GM12878 (cell line): ENCODE measurements around the gene ZNF18. TPM values are rescaled to one million over a fixed set of nuclear protein-coding genes. Genes with fewer than 3 reads are reported as not detected.

Source experiments
- BHLHE40 ChIP-seq, 2 experiments: fragments of 450-650 bp in 1 of 2; IDR thresholded peaks; 2 replicates each; pipeline ENCODE4 v1.6.1; 2011 to 2017; ENCODE audit warnings: low read depth in 2 of 2, borderline replicate concordance in 1 of 2, improper control_type of control experiment in 1 of 2, low read length in 1 of 2, mild to moderate bottlenecking in 1 of 2
- CBFB ChIP-seq: IDR thresholded peaks from 2 replicates; pipeline ENCODE4 v1.6.1; 2016; ENCODE audit warnings: antibody characterized with exemption, low read depth
- EED ChIP-seq: sonication (generic); IDR thresholded peaks from 2 replicates; pipeline ENCODE4 v1.6.1; 2016; ENCODE audit warnings: antibody characterized with exemption, low read depth
- FOS ChIP-seq: IDR thresholded peaks from 3 replicates; pipeline ENCODE4 v1.6.1; 2011; ENCODE audit warnings: borderline replicate concordance; ENCODE audit not compliant: insufficient read length; ENCODE audit errors: extremely low read depth
- HDAC2 ChIP-seq: fragments of 200-600 bp; sonication (generic); IDR thresholded peaks from 2 replicates; pipeline ENCODE4 v1.6.1; 2017
- JUNB ChIP-seq: IDR thresholded peaks from 2 replicates; pipeline ENCODE4 v1.6.1; 2016; ENCODE audit warnings: antibody characterized with exemption, mild to moderate bottlenecking
- MEF2A ChIP-seq: IDR thresholded peaks from 2 replicates; pipeline ENCODE4 v1.6.1; 2011; ENCODE audit warnings: low read depth, mild to moderate bottlenecking, low read length, moderate library complexity; ENCODE audit not compliant: insufficient read depth
- POU2F2 ChIP-seq: IDR thresholded peaks from 3 replicates; pipeline ENCODE4 v1.6.1; 2011; ENCODE audit warnings: low read depth, mild to moderate bottlenecking, low read length, borderline replicate concordance
- SPI1 ChIP-seq: IDR thresholded peaks from 2 replicates; pipeline ENCODE4 v1.6.1; 2011; ENCODE audit warnings: low read depth, mild to moderate bottlenecking, low read length, moderate library complexity, borderline replicate concordance; ENCODE audit not compliant: insufficient read depth
- SRF ChIP-seq, 2 experiments: IDR thresholded peaks; 2 replicates each; pipeline ENCODE4 v1.6.1; 2011; ENCODE audit warnings: low read depth in 2 of 2, low read length in 2 of 2, mild to moderate bottlenecking in 1 of 2, moderate library complexity in 1 of 2
- TCF7 ChIP-seq: IDR thresholded peaks from 2 replicates; pipeline ENCODE4 v1.6.1; 2014; ENCODE audit warnings: antibody characterized with exemption, borderline replicate concordance
- YBX1 ChIP-seq: fragments of 450-650 bp; IDR thresholded peaks from 2 replicates; pipeline ENCODE4 v1.6.1; 2016; ENCODE audit warnings: antibody characterized with exemption
- ZNF24 ChIP-seq: fragments of 450-650 bp; IDR thresholded peaks from 2 replicates; pipeline ENCODE4 v1.6.1; 2017; ENCODE audit warnings: antibody characterized with exemption, mild to moderate bottlenecking
- polyA plus RNA-seq, 11 experiments: library from polyadenylated mRNA; depleted of rRNA in 4 of 11; unstranded in 6 of 11; stranded (reverse) in 5 of 11; fragments of >200 nt; fragmentation: Nextera tagmentation in 4 of 11; fragmentation: Illumina TruSeq in 1 of 11; extraction: Ambion mirVana in 4 of 11; extraction: Trizol in 1 of 11; gene quantifications; 1 replicate in 1 of 11; 2 replicates in 10 of 11; pipeline versions ENCODE4 v1.2.1 to v1.2.3, GENCODE V29; 2011 to 2016; ENCODE audit warnings: inconsistent platforms in 2 of 11, missing spikeins in 2 of 11, low read depth in 1 of 11
- total RNA-seq, 4 experiments: library from RNA; depleted of rRNA in 3 of 4; stranded (reverse); fragments of >200 nt in 3 of 4; fragmentation: Illumina TruSeq in 1 of 4; extraction: Trizol in 1 of 4; gene quantifications; 2 replicates each; pipeline versions ENCODE4 v1.2.1 to v1.2.3, GENCODE V29; 2013 to 2021
- TF ChIP-seq, protein P1 (sequence below): IDR thresholded peaks from 2 replicates; pipeline ENCODE4 v1.6.1; 2012; ENCODE audit warnings: low read length, inconsistent platforms
- TF ChIP-seq, protein P2 (sequence below): fragments of 150-350 bp; IDR thresholded peaks from 2 replicates; pipeline ENCODE4 v1.6.1; 2014; ENCODE audit warnings: mild to moderate bottlenecking, low read depth, low read length
- TF ChIP-seq, protein P3 (sequence below): fragments of 450-650 bp; IDR thresholded peaks from 2 replicates; pipeline ENCODE4 v1.6.1; 2017; ENCODE audit warnings: borderline replicate concordance
- TF ChIP-seq, protein P4 (sequence below), 3 experiments: IDR thresholded peaks in 2 of 3; conservative IDR thresholded peaks in 1 of 3; 2 replicates each; pipeline ENCODE4 v1.5.1; 2011; ENCODE audit warnings: low read depth in 3 of 3, low read length in 3 of 3, mild to moderate bottlenecking in 3 of 3, control low read depth in 2 of 3, moderate library complexity in 2 of 3, inconsistent platforms in 1 of 3, mixed read lengths in 1 of 3; ENCODE audit not compliant: control insufficient read depth in 2 of 3, insufficient read depth in 1 of 3; ENCODE audit errors: extremely low read depth in 1 of 3
- TF ChIP-seq, protein P5 (sequence below): IDR thresholded peaks from 2 replicates; pipeline ENCODE4 v1.6.1; 2011; ENCODE audit warnings: low read depth, mild to moderate bottlenecking, low read length, moderate library complexity, borderline replicate concordance; ENCODE audit errors: extremely low read depth

Gene ZNF18
- total and polyA plus RNA-seq, 10 of the 15 experiments (the other 5 are each of a cell fraction or from before 2014, with no cell fraction given): 4.6 to 10.2 (median 9.1) TPM

DNA sequence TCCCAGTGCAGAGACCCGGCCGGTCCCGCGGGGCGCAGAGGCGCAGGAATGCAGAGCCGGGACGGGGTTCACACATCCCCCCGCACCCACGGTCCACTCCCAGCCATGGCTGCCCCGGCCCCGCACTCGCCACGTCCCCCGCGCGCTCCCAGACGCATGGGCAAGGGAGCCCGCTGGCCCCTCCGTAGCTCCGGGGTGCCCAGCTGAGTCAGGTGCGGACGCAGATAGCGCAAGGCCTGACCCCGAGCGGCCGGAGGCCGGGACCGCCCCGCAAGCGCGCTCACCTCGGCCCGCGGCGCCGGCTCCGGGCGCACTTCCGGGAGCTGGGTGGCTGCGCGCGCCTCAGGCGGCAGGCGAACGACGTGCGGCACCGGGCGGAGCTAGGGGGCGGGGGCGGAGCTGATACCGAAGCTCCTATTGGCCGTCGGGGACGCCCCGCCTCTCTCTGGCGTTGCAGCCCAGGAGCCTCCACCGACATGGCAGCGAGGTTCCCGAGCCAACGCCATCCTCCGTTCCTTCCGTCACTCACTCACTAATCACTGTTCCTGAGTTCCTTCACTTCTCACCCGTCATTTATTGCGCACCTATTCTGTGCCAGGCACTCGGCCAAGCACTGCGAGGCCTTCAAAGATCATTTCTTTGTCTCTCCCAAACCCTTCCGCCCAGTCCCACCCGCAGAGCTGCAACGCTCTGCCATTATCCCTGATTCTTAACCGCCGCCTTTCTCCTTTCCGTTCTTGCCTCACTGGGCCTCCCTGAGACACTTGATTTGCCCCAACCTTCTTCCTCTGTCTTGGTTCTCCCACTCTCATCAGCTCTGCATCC is at the start of gene ZNF18 (continued):
- TF ChIP-seq, protein P1, sequence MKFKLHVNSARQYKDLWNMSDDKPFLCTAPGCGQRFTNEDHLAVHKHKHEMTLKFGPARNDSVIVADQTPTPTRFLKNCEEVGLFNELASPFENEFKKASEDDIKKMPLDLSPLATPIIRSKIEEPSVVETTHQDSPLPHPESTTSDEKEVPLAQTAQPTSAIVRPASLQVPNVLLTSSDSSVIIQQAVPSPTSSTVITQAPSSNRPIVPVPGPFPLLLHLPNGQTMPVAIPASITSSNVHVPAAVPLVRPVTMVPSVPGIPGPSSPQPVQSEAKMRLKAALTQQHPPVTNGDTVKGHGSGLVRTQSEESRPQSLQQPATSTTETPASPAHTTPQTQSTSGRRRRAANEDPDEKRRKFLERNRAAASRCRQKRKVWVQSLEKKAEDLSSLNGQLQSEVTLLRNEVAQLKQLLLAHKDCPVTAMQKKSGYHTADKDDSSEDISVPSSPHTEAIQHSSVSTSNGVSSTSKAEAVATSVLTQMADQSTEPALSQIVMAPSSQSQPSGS: no peak
- no peak for TF ChIP-seq MEF2A
- peak; percentile 57; the same call in 1 of the 2 replicates for TF ChIP-seq HDAC2
- TF ChIP-seq POU2F2: peak; percentile 87
- TF ChIP-seq TCF7: no peak
- TF ChIP-seq, protein P2, sequence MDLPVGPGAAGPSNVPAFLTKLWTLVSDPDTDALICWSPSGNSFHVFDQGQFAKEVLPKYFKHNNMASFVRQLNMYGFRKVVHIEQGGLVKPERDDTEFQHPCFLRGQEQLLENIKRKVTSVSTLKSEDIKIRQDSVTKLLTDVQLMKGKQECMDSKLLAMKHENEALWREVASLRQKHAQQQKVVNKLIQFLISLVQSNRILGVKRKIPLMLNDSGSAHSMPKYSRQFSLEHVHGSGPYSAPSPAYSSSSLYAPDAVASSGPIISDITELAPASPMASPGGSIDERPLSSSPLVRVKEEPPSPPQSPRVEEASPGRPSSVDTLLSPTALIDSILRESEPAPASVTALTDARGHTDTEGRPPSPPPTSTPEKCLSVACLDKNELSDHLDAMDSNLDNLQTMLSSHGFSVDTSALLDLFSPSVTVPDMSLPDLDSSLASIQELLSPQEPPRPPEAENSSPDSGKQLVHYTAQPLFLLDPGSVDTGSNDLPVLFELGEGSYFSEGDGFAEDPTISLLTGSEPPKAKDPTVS: no peak
- TF ChIP-seq ZNF24: no peak
- TF ChIP-seq JUNB: no peak
- TF ChIP-seq CBFB: peak; percentile 79
- TF ChIP-seq YBX1: no peak
- no peak for TF ChIP-seq SPI1
- TF ChIP-seq BHLHE40 (IDR thresholded peaks at IDR 0.05; ENCODE audit: borderline replicate concordance in 1 of 2, low read depth in 2 of 2, low read length in 1 of 2): peak; percentile 6 to 81; a peak in 2 of 4 replicates
- TF ChIP-seq EED: no peak
- TF ChIP-seq, protein P3, sequence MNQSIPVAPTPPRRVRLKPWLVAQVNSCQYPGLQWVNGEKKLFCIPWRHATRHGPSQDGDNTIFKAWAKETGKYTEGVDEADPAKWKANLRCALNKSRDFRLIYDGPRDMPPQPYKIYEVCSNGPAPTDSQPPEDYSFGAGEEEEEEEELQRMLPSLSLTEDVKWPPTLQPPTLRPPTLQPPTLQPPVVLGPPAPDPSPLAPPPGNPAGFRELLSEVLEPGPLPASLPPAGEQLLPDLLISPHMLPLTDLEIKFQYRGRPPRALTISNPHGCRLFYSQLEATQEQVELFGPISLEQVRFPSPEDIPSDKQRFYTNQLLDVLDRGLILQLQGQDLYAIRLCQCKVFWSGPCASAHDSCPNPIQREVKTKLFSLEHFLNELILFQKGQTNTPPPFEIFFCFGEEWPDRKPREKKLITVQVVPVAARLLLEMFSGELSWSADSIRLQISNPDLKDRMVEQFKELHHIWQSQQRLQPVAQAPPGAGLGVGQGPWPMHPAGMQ: no peak
- no peak for TF ChIP-seq FOS
- no peak for TF ChIP-seq SRF (IDR thresholded peaks at IDR 0.05; ENCODE audit: low read depth in 2 of 2, low read length in 2 of 2)
- TF ChIP-seq, protein P4, sequence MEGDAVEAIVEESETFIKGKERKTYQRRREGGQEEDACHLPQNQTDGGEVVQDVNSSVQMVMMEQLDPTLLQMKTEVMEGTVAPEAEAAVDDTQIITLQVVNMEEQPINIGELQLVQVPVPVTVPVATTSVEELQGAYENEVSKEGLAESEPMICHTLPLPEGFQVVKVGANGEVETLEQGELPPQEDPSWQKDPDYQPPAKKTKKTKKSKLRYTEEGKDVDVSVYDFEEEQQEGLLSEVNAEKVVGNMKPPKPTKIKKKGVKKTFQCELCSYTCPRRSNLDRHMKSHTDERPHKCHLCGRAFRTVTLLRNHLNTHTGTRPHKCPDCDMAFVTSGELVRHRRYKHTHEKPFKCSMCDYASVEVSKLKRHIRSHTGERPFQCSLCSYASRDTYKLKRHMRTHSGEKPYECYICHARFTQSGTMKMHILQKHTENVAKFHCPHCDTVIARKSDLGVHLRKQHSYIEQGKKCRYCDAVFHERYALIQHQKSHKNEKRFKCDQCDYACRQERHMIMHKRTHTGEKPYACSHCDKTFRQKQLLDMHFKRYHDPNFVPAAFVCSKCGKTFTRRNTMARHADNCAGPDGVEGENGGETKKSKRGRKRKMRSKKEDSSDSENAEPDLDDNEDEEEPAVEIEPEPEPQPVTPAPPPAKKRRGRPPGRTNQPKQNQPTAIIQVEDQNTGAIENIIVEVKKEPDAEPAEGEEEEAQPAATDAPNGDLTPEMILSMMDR (IDR thresholded peaks at IDR 0.05 in 2 of 3, conservative IDR thresholded peaks at IDR 0.05 in 1 of 3; ENCODE audit: control insufficient read depth in 2 of 3, extremely low read depth in 1 of 3, insufficient read depth in 1 of 3, low read depth in 3 of 3, low read length in 3 of 3): no peak
- TF ChIP-seq, protein P5, sequence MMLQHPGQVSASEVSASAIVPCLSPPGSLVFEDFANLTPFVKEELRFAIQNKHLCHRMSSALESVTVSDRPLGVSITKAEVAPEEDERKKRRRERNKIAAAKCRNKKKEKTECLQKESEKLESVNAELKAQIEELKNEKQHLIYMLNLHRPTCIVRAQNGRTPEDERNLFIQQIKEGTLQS: no peak
